Hippocampal formation (tissue), 2 donors: ENCODE measurements around the gene DYRK2.
A peak's percentile ranks its signal among the peaks of the same experiment; 100 is the strongest.

Source experiments
- DNase-seq, 2 donors: peaks; one replicate each; lab custom pipeline; 2025; lab: John Stamatoyannopoulos, UW

The DYRK2 gene

GRCh38 chr12:67702136-67702535 is 53.6 kb downstream of the DYRK2 start:
- no peak for DNase-seq

- DNase-seq, result no peak
These were observed 55.5 kb downstream of the DYRK2 start for GRCh38 chr12:67704071-67704470.

- DNase-seq, result no peak
These were observed 57.1 kb downstream of the DYRK2 start for GRCh38 chr12:67705394-67706370.

- DNase-seq, result no peak
These were observed 60.9 kb downstream of the DYRK2 start for GRCh38 chr12:67709367-67709954.

GRCh38 chr12:67710582-67710981 is 62.0 kb downstream of the DYRK2 start:
- peak; percentile 22 to 23 for DNase-seq

GRCh38 chr12:67712011-67712410 is 63.5 kb downstream of the DYRK2 start:
- no peak for DNase-seq

GRCh38 chr12:67714648-67715047 is 66.1 kb downstream of the DYRK2 start:
- no peak for DNase-seq
